PFSK-1 (cell line): ENCODE data around the gene ZNF215.

Source experiments
- FOXP2 ChIP-seq: optimal IDR thresholded peaks from 2 replicates; pipeline ENCODE3; 2011; ENCODE audit warnings: borderline replicate concordance, control low read depth, inconsistent platforms; ENCODE audit not compliant: insufficient read depth; ENCODE audit errors: extremely low read length, extremely low read depth
- POLR2AphosphoS5 ChIP-seq: IDR thresholded peaks from 2 replicates; pipeline ENCODE4 v1.6.1; 2012; ENCODE audit warnings: low read depth, mild to moderate bottlenecking, control low read depth, low read length, moderate library complexity
- REST ChIP-seq, 2 experiments: IDR thresholded peaks; 2 replicates each; pipeline versions ENCODE4 v1.6.1 to v1.8.0; 2011 to 2012; ENCODE audit warnings: low read depth in 2 of 2, low read length in 2 of 2, control low read depth in 1 of 2, inconsistent platforms in 1 of 2, mild to moderate bottlenecking in 1 of 2, moderate library complexity in 1 of 2; ENCODE audit not compliant: insufficient read depth in 1 of 2
- SIN3A ChIP-seq: IDR thresholded peaks from 2 replicates; pipeline ENCODE4 v1.6.1; 2012; ENCODE audit warnings: mild to moderate bottlenecking, low read length, moderate library complexity, borderline replicate concordance; ENCODE audit not compliant: insufficient read depth
- TAF1 ChIP-seq: IDR thresholded peaks from 2 replicates; pipeline ENCODE4 v1.6.1; 2012; ENCODE audit warnings: low read length, control low read depth, borderline replicate concordance; ENCODE audit not compliant: insufficient read depth

The ZNF215 gene

GRCh38 chr11:6900327-6900999, 25.8 kb upstream of the ZNF215 start:
- no peak for TF ChIP-seq POLR2AphosphoS5
- TF ChIP-seq TAF1 = no peak

DNA sequence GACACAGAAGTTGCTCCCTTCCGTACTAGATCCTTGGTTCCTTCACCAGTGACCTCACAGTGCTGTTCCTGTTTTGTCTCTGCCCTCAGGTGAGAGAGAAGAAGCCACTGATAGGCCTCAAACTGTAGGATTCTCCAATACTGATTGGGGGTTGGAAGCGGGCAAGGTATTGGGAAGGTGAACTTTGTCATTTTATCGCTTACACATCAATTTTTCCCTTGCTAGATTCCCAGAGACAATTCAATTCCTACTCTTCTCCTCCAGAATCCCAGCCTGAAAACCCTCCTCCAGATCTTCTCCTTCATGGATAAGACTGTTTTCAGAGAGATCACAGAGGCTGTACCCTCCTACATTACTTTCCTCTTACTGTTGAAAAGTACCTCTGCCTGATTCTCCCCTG, 14.8 kb upstream of the ZNF215 start:
- no peak for TF ChIP-seq REST (IDR thresholded peaks at IDR 0.05; ENCODE audit: insufficient read depth in 1 of 2, low read depth in 2 of 2, low read length in 2 of 2)
- no peak for TF ChIP-seq FOXP2
- TF ChIP-seq SIN3A = no peak
- no peak for TF ChIP-seq POLR2AphosphoS5
- TF ChIP-seq TAF1 = no peak

GRCh38 chr11:6911948-6912347, 14.3 kb upstream of the ZNF215 start:
- TF ChIP-seq POLR2AphosphoS5 = no peak
- no peak for TF ChIP-seq TAF1
- TF ChIP-seq SIN3A = no peak
- TF ChIP-seq FOXP2 = no peak
- TF ChIP-seq REST (IDR thresholded peaks at IDR 0.05; ENCODE audit: insufficient read depth in 1 of 2, low read depth in 2 of 2, low read length in 2 of 2) = no peak

DNA sequence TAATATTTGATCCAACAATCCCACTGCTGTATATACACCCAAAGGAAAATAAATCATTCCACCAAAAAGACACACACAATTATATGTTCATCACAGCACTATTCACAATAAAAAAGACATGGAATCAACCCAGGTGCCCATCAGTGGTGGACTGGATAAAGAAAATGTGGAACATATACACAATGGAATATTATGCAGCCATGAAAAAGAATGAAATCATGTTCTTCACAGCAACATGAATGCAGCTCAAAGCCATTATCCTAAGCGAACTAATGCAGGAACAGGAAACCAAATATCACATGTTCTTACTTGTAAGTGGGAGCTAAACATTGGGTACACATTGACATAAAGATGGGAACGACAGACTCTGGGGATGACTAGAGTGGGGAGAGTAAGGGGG, 6.5 kb upstream of the ZNF215 start:
- TF ChIP-seq TAF1 (no peak), SIN3A (no peak), FOXP2 (no peak), REST (IDR thresholded peaks at IDR 0.05; ENCODE audit: insufficient read depth in 1 of 2, low read depth in 2 of 2, low read length in 2 of 2) (no peak), POLR2AphosphoS5 (no peak)

DNA sequence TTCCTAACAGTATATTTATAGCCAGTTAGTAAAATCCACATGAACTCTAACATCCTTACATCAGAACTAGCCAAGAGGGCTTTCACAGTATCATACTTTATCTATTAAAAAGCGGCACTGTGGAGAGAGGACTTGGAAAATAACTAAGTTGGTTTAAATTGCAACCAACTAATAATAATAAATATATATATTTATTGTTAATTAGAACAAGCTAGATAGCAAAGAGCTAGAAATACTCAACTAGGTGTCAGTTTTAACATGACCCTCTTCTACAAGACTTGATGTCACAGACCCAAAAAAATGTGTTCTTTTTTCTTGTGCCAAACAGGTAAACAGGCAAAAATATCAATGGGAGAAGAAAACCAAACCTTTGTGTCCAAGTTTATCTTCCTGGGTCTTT, 5.5 kb upstream of the ZNF215 start, which contains the start of gene OR2D3:
TSS of gene OR2D3 (plus strand) at position 301 of the 400 bp plus-strand sequence. CDS start at position 301, 0 bp downstream.
- TF ChIP-seq FOXP2 = no peak
- TF ChIP-seq SIN3A = no peak
- no peak for TF ChIP-seq TAF1
- no peak for TF ChIP-seq POLR2AphosphoS5
- TF ChIP-seq REST (IDR thresholded peaks at IDR 0.05; ENCODE audit: insufficient read depth in 1 of 2, low read depth in 2 of 2, low read length in 2 of 2) = no peak
